Fibroblast of skin of left quadriceps (primary cell): ENCODE data around the gene DAG1.
A peak's percentile ranks its signal among the peaks of the same experiment; 100 is the strongest.

ENCODE experiments used
- DNase-seq, 2 experiments: peaks; one replicate each; pipeline ENCODE4 v3.0.0-alpha.2; 2013; ENCODE audit warnings: low read depth in 2 of 2

The DAG1 gene

DNA sequence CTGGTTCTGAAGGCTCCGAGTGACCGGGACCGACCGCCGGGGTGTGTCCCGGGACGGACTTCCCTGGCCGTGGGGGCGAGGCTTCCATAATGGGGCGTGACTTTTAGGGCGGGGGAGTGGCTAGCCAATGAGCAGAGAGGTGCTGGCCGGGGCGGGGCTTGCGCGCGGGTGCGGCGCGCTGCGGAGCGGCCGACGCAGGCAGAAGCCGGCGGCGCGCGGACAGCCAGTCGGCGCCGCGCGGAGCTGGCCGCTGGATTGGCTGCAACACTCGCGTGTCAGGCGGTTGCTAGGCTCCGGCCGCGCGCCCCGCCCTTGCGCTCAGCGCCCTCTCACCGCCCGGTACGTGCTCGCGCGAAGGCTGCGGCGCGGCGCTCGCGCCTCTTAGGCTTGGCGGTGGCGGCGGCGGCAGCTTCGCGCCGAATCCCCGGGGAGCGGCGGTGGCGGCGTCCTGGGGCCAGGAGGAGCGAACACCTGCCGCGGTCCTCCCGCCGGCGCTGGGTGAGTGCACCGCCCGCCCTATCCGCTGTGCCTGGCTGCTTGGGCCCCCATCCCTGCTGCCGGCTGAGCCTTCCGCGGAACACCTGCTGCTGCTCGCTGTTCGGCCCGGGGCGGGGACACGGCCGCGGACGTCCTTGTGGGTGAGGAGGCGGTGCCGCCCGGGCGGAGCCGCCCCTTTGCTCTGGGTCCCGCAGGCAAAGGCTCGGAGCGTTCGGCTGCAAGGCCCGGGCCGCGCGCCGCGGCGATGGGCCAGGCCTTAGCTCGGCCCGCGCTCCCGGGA, at the start of gene DAG1:
Gene DAG1 (plus strand): TSS at position 332 of the 778 bp plus-strand sequence. CDS start 40,268 bp downstream, outside the sequence.
- peak; percentile 88 to 89 for DNase-seq

GRCh38 chr3:49421890-49422378, 48.1 kb upstream of the DAG1 start:
- DNase-seq, result no peak

GRCh38 chr3:49422379-49423248, 47.5 kb upstream of the DAG1 start, which contains the start of gene AMT:
Gene AMT, minus strand, starts transcription at chr3:49422473. Its CDS starts 23 bp downstream, at chr3:49422450.
- no peak for DNase-seq

DNA sequence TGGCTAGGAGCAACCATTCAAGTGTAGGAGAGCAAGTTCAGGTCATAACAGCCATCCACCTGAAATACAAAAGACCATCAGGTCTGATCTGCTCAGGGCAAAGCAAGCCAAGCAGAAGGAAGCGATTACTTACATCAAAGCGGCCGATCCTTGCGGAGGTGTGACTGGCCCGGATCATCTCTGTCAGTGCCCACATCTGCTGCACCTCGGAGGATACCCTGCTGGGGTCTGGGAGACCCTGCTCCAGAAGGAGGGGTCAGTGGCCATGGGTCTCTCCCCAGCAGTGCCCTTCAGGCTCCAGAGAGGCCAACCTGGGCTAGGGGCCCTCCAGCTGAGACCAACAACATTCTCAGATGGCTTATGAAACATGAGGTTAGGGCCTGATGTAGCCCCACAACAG, 45.3 kb upstream of the DAG1 start:
- no peak for DNase-seq

DNA sequence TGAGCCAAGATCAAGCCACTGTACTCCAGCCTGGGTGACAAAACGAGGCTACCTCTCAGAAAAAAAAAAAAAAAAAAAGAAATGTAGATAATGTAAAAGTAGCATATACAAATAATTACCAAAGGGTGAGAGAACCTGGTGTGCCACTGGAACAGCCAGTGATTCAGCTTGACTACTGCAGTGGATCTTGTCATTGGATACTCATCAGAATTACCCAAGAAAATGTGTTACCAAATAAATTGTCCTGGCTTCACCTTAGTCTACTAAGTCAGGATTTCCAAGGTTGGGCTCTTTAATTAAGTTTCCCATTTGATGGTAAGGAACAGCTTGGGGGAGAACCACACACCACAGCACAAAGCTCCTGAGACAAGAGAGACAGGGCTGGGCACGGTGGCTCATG, 42.5 kb upstream of the DAG1 start:
- no peak for DNase-seq

DNA sequence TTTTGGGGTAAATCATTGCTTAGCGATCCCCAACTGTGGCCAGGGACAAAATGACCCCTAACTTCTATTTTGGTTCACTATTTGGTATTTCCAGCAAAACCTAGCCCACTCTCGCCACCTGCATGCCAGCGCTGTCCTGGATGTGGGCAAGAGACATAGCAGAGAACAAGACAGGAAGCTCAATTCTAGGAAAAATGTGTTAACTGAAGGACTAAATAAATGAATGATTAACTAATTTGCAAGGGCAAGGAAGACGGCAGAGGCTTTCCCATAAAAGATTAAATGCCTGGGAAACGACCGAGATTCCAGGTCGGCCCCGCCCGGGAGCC, 41.4 kb upstream of the DAG1 start:
- DNase-seq, result no peak

DNA sequence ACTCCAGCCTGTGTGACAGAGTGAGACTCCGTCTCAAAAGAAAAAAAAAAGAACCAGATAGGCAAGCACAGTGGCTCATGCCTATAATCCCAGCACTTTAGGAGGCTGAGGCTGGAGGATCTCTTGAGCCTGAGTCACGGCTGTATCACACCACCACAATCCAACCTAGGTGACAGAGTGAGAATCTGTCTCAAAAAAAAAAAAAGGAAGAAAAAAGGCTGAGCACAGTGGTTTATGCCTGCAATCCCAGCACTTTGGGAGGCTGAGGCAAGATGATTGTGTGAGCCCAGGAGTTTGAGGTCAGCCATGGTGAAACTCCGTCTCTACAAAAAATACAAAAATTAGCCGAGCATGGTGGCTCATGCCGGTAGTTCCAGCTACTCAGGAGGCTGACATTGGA, 35.3 kb upstream of the DAG1 start:
- DNase-seq, result no peak

DNA sequence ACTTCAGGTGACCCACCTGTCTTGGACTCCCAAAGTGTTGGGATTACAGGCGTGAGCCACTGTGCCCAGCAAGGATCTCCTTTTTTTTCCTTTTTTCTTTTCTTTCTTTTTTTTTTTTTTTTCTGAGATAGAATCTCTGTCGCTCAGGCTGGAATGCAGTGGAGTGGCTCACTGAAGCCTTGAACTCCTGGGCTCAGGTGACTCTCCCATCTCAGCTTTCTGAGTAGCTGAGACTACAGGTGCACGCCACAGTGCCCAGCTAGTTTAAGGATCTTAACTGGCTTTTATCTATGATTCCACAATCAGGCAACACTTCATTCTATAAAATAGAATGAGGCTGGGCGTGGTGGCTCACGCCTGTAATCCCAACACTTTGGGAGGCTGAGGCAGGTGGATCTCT, 24.7 kb upstream of the DAG1 start:
- DNase-seq, result no peak

DNA sequence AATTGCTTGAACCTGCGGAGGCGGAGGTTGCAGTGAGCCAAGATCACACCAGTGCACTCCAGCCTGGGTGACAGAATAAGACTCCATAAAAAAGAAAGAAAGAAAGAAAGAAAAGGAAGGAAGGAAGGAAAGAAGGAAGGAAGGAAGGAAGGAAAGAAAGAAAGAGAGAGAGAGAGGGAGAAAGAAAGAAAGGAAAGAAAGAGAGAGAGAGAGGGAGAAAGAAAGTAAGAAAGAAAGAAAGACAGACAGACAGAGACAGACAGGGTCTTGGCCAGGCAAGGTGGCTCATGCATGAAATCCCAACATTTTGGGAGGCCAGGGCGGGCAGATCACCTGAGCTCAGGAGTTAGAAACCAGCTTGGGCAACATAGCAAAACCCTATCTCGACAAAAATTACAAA, 16.4 kb upstream of the DAG1 start:
- no peak for DNase-seq

DNA sequence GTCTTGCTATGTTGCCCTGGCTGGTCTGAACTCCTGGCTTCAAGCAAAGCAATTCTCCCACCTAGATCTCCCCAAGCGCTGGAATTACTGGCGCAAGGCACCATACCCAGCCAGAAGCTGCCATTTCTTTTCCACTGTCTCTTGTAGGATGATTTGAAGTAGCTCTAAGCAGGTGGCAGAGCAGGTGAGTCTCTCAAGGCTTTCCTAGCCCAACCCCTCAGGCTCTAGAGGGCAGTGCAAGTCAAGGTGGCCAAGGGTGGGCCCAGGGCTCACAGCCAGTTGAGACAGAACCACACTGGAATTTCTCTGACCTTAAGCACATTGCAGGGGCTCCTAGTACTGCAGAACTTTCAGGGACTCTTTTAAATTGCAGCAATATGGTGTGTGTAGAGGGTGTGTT, 15.6 kb upstream of the DAG1 start:
- DNase-seq, result no peak

DNA sequence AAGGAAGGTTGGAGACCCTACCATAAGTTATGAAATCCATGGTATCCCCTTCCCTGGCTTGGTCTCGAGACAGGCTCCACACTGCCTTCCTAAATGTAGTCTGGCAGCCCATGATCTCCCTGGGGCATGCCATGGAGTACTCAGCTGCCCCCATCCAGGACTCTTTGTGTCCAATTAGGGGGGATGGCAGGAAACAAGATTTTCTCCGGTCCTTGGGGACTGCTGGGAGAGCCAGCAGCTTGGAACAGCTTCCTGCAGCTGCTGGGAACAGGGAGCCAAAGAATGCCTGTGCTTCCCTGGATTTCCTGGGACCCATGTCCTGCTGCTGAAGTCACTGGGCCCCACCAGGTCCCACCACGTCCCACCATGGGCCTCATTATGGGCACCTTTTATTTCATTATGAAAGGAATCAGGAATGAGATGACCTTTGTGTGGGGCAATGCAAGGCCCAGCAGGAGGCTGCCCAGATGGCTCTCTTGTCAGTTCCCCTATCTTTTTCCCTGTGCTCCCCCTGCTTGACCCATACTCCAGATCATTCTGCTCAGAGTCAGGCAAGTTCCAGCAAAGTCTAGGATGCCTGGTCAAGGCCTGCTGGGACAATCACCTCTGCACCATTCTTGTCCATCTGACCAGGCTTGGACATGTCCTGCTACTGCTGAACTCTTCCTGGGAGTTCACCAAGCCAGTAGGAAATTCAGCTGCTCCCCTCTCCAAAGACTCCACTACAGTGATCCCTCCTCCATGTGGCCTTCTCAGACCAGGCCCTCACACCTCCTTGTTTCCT, 15.0 kb upstream of the DAG1 start:
- no peak for DNase-seq

DNA sequence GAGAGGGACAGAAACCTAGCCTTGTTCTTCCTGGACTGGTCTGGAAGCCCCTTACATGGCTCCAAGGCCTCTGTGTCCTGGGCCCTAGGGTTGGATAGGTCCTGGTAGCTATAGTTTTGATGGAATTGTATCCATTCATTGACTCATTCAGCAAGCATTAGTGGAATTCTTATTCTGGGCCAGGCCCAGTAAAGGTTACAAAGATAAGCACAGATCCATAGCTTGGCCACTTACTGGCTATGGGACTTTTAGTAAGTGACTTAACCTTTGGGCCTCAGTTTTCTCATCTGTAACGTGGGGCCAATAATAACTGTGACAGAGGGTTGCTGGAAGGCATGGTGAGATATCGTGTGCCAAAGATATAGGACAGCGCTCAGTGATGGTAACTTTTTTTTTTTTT, 13.6 kb upstream of the DAG1 start:
- peak in 1 of 2 experiments; percentile 6 for DNase-seq

- no peak for DNase-seq
Observed at GRCh38 chr3:49460188-49460890, 9.7 kb upstream of the DAG1 start.

- DNase-seq, result no peak
Observed at GRCh38 chr3:49460956-49461355, 9.1 kb upstream of the DAG1 start.

DNA sequence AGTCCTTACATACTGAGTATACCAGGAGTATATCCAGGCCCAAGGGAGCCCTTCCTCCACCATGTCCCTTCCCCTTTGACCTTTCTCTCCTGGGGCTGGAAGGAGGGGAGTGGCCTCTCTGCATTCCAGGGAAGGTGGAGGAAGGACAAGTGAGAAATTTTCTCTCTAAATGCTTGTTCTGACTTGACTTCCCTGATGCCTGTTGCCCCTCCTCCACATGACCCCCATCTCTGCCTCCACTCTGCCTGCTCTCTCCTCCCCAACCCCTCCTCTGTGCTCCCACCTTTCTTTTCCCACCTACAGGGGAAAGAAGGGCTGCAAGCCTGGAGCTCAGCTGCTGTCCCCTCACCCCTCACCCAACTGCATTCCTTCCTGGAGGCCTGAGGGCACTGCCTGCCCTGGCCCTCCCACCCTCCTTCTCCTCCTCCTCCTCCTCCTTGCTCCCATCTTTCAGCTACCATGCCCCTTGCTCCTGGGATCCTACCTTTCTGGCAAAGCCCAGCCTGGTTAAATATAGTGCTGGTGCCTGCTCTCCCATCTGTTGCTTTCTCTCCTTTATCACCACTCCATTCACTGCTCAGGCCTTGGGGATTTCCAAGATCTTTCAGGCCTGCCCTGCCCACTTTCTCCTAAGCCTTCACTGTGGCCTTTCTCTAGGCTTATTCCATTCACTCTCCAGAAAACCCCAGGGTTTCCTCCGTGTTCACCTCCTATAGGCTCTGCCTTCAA, 8.5 kb upstream of the DAG1 start:
- DNase-seq, result no peak

GRCh38 chr3:49462222-49462621, 7.8 kb upstream of the DAG1 start:
- DNase-seq, result no peak

DNA sequence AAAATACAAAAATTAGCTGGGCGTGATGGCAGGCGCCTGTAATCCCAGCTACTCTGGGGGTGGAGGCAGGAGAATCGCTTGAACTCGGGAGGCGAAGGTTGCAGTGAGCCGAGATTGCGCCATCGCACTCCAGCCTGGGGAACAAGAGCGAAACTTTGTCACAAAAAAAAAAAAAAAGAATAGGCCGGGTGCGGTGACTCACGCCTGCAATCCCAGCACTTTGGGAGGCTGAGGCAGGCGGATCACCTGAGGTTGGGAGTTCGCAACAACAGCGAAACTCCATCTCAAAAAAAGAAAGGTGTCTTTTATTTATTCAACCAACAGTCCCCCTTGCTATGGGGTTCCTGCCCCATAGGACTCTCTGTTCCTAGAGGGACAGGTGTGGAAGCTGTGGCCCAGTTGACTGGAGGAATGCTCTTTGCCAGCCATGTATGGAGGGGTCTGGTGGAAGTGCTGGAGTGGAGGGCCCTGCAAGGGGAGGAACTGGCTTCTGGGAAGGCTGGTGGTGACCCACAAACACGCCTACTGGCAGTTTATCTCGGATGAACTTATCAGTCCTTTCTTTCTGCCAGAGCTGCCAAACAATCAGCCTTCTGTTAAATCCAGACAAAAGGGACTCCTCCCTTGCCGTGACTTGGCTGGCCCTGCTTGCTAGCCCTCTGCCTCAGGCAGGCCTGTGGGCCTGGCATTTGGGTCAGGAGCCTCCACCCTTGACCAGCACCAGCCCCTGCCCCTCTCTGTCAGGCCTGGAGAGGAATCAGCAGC, 4.6 kb upstream of the DAG1 start:
- no peak for DNase-seq

DNA sequence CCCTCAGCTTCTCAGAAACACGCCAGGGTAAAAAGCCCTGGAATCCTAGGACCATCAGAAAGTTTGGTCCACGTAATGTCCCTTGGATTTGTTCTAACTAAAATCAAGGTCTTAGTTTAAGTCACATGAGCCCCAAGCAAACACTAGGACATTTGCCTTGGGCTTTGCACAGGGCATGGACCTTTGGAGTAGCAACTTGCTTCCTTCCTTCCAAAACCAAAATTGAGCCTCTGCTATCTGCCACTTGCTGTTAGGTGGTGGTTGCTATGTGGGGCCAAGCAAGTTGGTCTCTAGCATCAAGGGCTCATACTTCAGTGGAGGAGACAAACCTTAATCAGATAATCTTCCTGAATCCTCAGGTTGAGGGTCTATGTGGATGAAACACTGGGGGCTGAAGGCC, 4.0 kb upstream of the DAG1 start:
- no peak for DNase-seq

DNA sequence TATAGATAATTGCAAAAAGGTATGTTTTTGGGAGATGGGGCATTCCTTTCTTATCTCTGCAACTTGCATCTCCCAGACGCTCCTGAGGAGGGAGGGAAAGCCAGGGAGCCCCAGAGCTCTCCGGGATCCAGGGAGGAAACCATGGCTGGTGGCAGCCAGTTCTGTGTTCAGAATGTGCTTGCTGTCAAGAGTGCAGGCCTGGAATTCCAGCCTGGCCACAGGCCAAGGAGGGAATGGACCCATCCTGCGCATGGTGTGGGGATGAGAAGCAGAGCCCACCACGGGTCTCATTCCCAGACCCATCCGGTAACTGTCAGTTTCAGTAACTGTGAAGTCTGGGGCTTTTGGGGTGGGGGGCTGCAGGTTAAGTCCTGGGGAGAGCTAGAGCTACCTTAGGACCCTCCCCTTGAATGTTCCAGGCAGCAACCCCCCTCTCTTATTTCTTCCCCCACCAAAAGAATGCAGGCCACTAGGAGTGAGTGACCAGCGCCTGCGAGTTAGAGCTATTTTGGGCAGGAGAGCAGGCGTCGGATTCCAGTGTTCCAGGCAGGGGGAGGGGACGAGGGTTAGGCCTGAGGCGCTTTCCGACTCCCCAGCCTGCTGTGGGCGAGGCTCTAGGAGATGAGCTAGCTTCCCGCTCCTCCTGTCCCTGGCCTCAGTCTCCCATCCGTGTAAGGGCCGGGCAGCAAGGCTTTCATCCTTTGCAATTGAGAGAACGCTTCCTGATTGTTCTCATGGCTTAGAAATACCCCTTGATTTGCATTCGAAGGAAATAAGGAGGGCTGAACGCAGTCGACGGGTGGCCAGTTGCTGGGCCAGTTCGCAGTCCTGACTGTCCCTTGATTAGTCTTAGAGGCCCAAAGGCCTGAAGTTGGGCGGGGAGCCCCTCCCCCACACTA, 781 bp upstream of the DAG1 start:
- DNase-seq, result peak; percentile 52 to 53
